HFFc6 (cell line): ENCODE measurements around the gene CCDC6. TPM values are rescaled to one million over a fixed set of nuclear protein-coding genes. Genes with fewer than 3 reads are reported as not detected.

Source experiments
- DNase-seq: peaks from one replicate; pipeline ENCODE4 v3.0.0-alpha.2; 2018
- H3K27ac Mint-ChIP-seq: 2 replicates; pipeline ENCODE4 v1.8.0; 2020; ENCODE audit warnings: mild to moderate bottlenecking, mixed read lengths
- H3K27me3 Mint-ChIP-seq: 2 replicates; pipeline ENCODE4 v1.8.0; 2021; ENCODE audit warnings: mild to moderate bottlenecking, moderate library complexity, mixed read lengths; ENCODE audit not compliant: insufficient read depth
- H3K36me3 Mint-ChIP-seq: 2 replicates; pipeline ENCODE4 v1.8.0; 2021; ENCODE audit warnings: low read depth, mixed read lengths
- H3K4me1 Mint-ChIP-seq: 2 replicates; pipeline ENCODE4 v1.8.0; 2020; ENCODE audit warnings: low read depth, mixed read lengths
- H3K4me3 Mint-ChIP-seq: 2 replicates; pipeline ENCODE4 v1.8.0; 2020; ENCODE audit warnings: mild to moderate bottlenecking, moderate library complexity, mixed read lengths
- H3K9me3 Mint-ChIP-seq: 2 replicates; pipeline ENCODE4 v1.8.0; 2020; ENCODE audit warnings: mild to moderate bottlenecking, mixed read lengths
- CTCF ChIP-seq: fragments of 200-600 bp; sonication (generic); IDR thresholded peaks from 2 replicates; pipeline ENCODE4 v1.5.0; 2021; ENCODE audit warnings: antibody characterized with exemption, mild to moderate bottlenecking
- total RNA-seq, 6 experiments: library from RNA; stranded (reverse); fragmentation: NEBNext Ultra II Directional; extraction: Animal tissue kit (Norgen Biotek cat#: 25700); gene quantifications; 2 replicates in 1 of 6; 3 replicates in 5 of 6; pipeline ENCODE4 v1.2.3, GENCODE V29; 2021

The CCDC6 gene
- total RNA-seq, 6 experiments from 2014 or later, result 33.0 to 43.0 (median 36.7) TPM

- no peaks in the 10 kb centered on the region for H3K9me3 Mint-ChIP-seq
These were observed 32.5 kb downstream of the CCDC6 start for GRCh38 chr10:59873896-59874295.

GRCh38 chr10:59872892-59873463 lies 33.4 kb downstream of the CCDC6 start:
- Mint-ChIP-seq H3K36me3 (no peaks in the 10 kb centered on the region), H3K27ac (peak overlapping the region; percentile 44; the same call in 1 of the 2 replicates), H3K4me3 (peak overlapping the region; percentile 60; the same call in 1 of the 2 replicates), H3K27me3 (peaks cover 2% of the 10 kb centered on the region; the same call in 1 of the 2 replicates), H3K4me1 (peaks cover 45% of the 10 kb centered on the region), H3K9me3 (no peaks in the 10 kb centered on the region)
- DNase-seq, result peak; percentile 56
- TF ChIP-seq CTCF, result no peak

More at GRCh38 chr10:59873896-59874295, 32.5 kb downstream of the CCDC6 start:
- DNase-seq, result no peak
- Mint-ChIP-seq H3K4me3 (no peak overlapping the region), H3K27me3 (peaks cover 2% of the 10 kb centered on the region; the same call in 1 of the 2 replicates), H3K4me1 (peaks cover 54% of the 10 kb centered on the region), H3K36me3 (no peaks in the 10 kb centered on the region), H3K27ac (no peak overlapping the region)
- TF ChIP-seq CTCF, result no peak

GRCh38 chr10:59870152-59870551 lies 36.2 kb downstream of the CCDC6 start:
- Mint-ChIP-seq H3K4me1 (peaks cover 26% of the 10 kb centered on the region), H3K4me3 (no peak overlapping the region), H3K9me3 (no peaks in the 10 kb centered on the region), H3K27ac (no peak overlapping the region), H3K36me3 (no peaks in the 10 kb centered on the region), H3K27me3 (peaks cover 2% of the 10 kb centered on the region; the same call in 1 of the 2 replicates)
- DNase-seq, result no peak
- no peak for TF ChIP-seq CTCF

GRCh38 chr10:59869594-59869940 lies 36.8 kb downstream of the CCDC6 start:
- no peak for TF ChIP-seq CTCF
- Mint-ChIP-seq H3K36me3 (no peaks in the 10 kb centered on the region), H3K4me1 (peaks cover 26% of the 10 kb centered on the region), H3K9me3 (no peaks in the 10 kb centered on the region), H3K27ac (no peak overlapping the region), H3K4me3 (no peak overlapping the region), H3K27me3 (peaks cover 2% of the 10 kb centered on the region; the same call in 1 of the 2 replicates)
- DNase-seq, result no peak

- Mint-ChIP-seq H3K36me3 (no peaks in the 10 kb centered on the region), H3K4me1 (peaks cover 21% of the 10 kb centered on the region), H3K27ac (no peak overlapping the region), H3K9me3 (no peaks in the 10 kb centered on the region), H3K4me3 (no peak overlapping the region), H3K27me3 (peaks cover 2% of the 10 kb centered on the region; the same call in 1 of the 2 replicates)
- DNase-seq, result no peak
- no peak for TF ChIP-seq CTCF
These were observed 37.4 kb downstream of the CCDC6 start for GRCh38 chr10:59868696-59869593.
